Right lobe of liver (tissue), 6 donors: ENCODE measurements around the gene TSSK2. TPM values are rescaled to one million over a fixed set of nuclear protein-coding genes. Genes with fewer than 3 reads are reported as not detected.
A peak's percentile ranks its signal among the peaks of the same experiment; 100 is the strongest.
"Not testable (repeated sequence)": the region's sequence is repeated elsewhere in the genome, so short reads cannot be mapped to it uniquely, and the experiment has no call there.

Experiments
- ATAC-seq, 4 donors: fragments of 200-7000 bp; cut with Tn5 transposase; one replicate each; pipeline ENCODE4 v1.9.1; 2020; ENCODE audit warnings: mild to moderate bottlenecking in 4 of 4, moderate library complexity in 4 of 4
- DNase-seq, 3 donors: peaks; one replicate each; pipeline ENCODE4 v3.0.0-alpha.2; 2020
- H3K27ac ChIP-seq, 3 donors: fragments of 200-600 bp; one replicate each; pipeline ENCODE4 v1.8.0; 2022
- H3K27me3 ChIP-seq, 2 donors: fragments of 200-600 bp; one replicate each; pipeline ENCODE4 v1.8.0; 2022
- H3K36me3 ChIP-seq, 4 donors: fragments of 200-600 bp; sonication (generic) in 1 of 4; one replicate each; pipeline versions ENCODE4 v1.5.1 to v1.8.0; 2017 to 2022; ENCODE audit warnings: control low read depth in 1 of 4
- H3K4me1 ChIP-seq, 4 donors: fragments of 200-600 bp; sonication (generic) in 1 of 4; one replicate each; pipeline versions ENCODE4 v1.5.1 to v1.8.0; 2017 to 2022; ENCODE audit warnings: control low read depth in 1 of 4
- H3K4me3 ChIP-seq, 3 donors: fragments of 200-600 bp; one replicate each; pipeline ENCODE4 v1.8.0; 2022
- H3K9me3 ChIP-seq, 4 donors: fragments of 200-600 bp; sonication (generic) in 1 of 4; one replicate each; pipeline versions ENCODE4 v1.5.1 to v1.8.0; 2017 to 2022; ENCODE audit warnings: control low read depth in 1 of 4
- POLR2A ChIP-seq: fragments of 450-650 bp; IDR thresholded peaks from one replicate; pipeline ENCODE4 v1.6.1; 2017; ENCODE audit warnings: antibody characterized with exemption, mild to moderate bottlenecking
- WGBS: methylation state at CpG from one replicate; pipeline ENCODE4 v1.1.6; 2018; ENCODE audit warnings: low coverage, low lambda C conversion rate; ENCODE audit not compliant: insufficient coverage; ENCODE audit errors: missing lambda C conversion rate; 5-methylcytosine and 5-hydroxymethylcytosine counted together
- intact Hi-C, 2 donors: fragments of 100-400 bp; cut with DNase I; formaldehyde crosslinking; loops; one replicate each; pipeline versions ENCODE4 v1.11.2 to v1.14.1; 2022
- long read RNA-seq: library from polyadenylated mRNA; unstranded; transcript quantifications from one replicate; pipeline ENCODE4 v2.0.0, GENCODE V29; 2019
- total RNA-seq, 6 experiments: library from RNA; depleted of rRNA in 2 of 6; stranded (reverse); fragments of >200 nt in 2 of 6; fragmentation: NEBNext Ultra II Directional in 3 of 6; extraction: Animal tissue kit (Norgen Biotek cat#: 25700) in 3 of 6; gene quantifications; one replicate each; pipeline versions ENCODE4 v1.1.0 to v1.2.4, GENCODE V29; 2016 to 2023
- TF ChIP-seq, protein P1 (sequence below), 4 donors: fragments of 200-600 bp in 3 of 4; fragments of 450-650 bp in 1 of 4; IDR thresholded peaks; one replicate each; pipeline versions ENCODE4 v1.5.1 to v1.8.0; 2016 to 2022; ENCODE audit warnings: antibody characterized with exemption in 4 of 4, mild to moderate bottlenecking in 2 of 4
- donor health status: DM: no; HTN: yes; CAD: no.
- donor health status: DM: no; HTN: no; CAD: no.
- donor health status: DM: no; HTN: no; CAD: no.
- donor health status: DM: no; HTN: yes; CAD: no.
- donor health status: DM: no; HTN: yes; CAD: no.

The TSSK2 gene
- not detected for total RNA-seq
- long read RNA-seq = 0 reads

DNA sequence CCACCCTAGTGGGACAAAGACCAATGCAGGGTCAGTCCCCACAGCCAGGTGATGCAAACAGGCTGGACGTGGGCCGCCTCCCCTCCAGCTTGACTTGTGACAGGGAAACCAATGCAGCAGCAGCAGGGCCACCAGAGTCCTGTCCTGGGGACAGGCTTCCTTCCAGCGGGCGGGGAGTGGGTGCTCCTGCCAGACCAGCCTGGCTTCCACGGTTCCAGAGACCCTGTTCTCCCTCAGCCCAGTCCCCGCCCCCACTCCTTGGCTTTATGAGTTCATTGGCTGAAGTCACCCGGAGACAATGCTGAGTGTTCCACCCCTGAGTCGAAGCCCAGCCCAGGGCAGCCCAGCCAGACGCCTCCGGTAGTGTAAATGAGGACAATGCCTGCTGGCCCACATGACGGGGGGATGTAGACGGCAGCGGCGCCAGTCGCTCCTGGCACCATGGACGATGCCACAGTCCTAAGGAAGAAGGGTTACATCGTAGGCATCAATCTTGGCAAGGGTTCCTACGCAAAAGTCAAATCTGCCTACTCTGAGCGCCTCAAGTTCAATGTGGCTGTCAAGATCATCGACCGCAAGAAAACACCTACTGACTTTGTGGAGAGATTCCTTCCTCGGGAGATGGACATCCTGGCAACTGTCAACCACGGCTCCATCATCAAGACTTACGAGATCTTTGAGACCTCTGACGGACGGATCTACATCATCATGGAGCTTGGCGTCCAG is at the start of gene TSSK2:
Gene TSSK2 (plus strand): TSS at position 350 of the 726 bp plus-strand sequence. CDS start 92 bp downstream, at position 442.
- intact Hi-C loops = no loop called here
- H3K36me3 ChIP-seq = peaks cover 0 to 15% (median 2%) of the 10 kb centered on the region in 4 donors
- no peak for ATAC-seq
- TF ChIP-seq, protein P1, sequence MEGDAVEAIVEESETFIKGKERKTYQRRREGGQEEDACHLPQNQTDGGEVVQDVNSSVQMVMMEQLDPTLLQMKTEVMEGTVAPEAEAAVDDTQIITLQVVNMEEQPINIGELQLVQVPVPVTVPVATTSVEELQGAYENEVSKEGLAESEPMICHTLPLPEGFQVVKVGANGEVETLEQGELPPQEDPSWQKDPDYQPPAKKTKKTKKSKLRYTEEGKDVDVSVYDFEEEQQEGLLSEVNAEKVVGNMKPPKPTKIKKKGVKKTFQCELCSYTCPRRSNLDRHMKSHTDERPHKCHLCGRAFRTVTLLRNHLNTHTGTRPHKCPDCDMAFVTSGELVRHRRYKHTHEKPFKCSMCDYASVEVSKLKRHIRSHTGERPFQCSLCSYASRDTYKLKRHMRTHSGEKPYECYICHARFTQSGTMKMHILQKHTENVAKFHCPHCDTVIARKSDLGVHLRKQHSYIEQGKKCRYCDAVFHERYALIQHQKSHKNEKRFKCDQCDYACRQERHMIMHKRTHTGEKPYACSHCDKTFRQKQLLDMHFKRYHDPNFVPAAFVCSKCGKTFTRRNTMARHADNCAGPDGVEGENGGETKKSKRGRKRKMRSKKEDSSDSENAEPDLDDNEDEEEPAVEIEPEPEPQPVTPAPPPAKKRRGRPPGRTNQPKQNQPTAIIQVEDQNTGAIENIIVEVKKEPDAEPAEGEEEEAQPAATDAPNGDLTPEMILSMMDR (IDR thresholded peaks at IDR 0.05) = no peak
- no peak for TF ChIP-seq POLR2A
- no peaks in the 10 kb centered on the region for H3K27me3 ChIP-seq
- 91% methylated on average over 12 of the region's 27 CpGs for WGBS
- no peaks in the 10 kb centered on the region for H3K4me1 ChIP-seq
- H3K9me3 ChIP-seq = no peaks in the 10 kb centered on the region
- no peak for DNase-seq
- no peak within 1 kb of the TSS for H3K27ac ChIP-seq
- no peak within 1 kb of the TSS for H3K4me3 ChIP-seq

DNA sequence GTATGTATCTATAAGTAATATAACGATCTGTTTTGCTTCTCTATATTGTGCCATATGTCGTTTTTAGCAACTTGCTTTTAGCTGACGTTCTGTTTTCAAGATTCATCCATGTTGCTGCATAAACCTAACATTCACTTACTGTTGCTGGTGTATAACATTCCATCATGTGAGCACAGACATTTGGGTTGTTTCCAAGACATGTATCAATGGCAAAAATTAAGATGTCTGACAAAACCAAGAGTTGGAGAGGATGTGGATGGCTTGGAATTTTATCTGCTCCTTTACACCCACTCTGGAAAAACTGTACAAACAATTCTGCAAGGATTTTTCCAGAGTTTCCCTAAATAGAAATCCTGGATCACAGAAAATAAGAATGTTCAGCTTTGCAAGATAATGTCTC is 49.8 kb upstream of the TSSK2 start:
- no peak for DNase-seq
- no peaks in the 10 kb centered on the region for H3K27me3 ChIP-seq
- WGBS = 81% methylated on average over 3 of the region's 3 CpGs
- no peaks in the 10 kb centered on the region for H3K9me3 ChIP-seq
- TF ChIP-seq POLR2A = no peak
- TF ChIP-seq, protein P1 (IDR thresholded peaks at IDR 0.05) = no peak
- H3K4me3 ChIP-seq = no peak overlapping the region
- peaks cover 0 to 8% (median 3%) of the 10 kb centered on the region in 4 donors for H3K4me1 ChIP-seq
- intact Hi-C loops = no loop called here
- H3K36me3 ChIP-seq = peaks cover 0 to 5% (median 0%) of the 10 kb centered on the region in 4 donors
- ATAC-seq = no peak
- H3K27ac ChIP-seq = no peak overlapping the region

DNA sequence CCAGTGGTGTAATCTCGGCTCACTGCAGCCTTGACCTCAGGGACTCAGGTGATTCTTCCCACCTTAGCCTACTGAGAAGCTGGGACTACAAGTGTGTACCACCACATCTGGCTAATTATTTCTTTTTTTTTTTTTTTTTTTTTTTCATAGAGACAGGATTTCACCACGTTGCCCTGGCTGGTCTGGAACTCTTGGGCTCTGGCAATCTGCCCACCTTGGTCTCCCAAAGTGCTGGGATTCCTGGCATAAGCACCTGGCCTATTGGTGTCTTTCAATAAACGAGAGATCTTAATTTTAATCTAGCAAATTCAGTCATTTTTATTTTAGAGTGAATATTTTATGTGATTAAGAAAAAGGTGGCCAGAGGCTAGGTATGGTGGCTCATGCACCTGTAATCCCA is 49.0 kb upstream of the TSSK2 start:
- peak in 1 of 4 donors; percentile 49 for ATAC-seq
- 40% methylated on average over 3 of the region's 3 CpGs for WGBS
- Histone ChIP-seq H3K4me1 (peaks cover 0 to 6% (median 1%) of the 10 kb centered on the region in 4 donors), H3K4me3 (no peak overlapping the region), H3K27me3 (no peaks in the 10 kb centered on the region), H3K27ac (no peak overlapping the region), H3K9me3 (no peaks in the 10 kb centered on the region), H3K36me3 (peaks cover 0 to 5% (median 0%) of the 10 kb centered on the region in 4 donors)
- TF ChIP-seq POLR2A = no peak
- TF ChIP-seq, protein P1 (IDR thresholded peaks at IDR 0.05) = no peak
- DNase-seq = peak; percentile 38 to 68 (median 60)
- intact Hi-C loops = no loop called here

DNA sequence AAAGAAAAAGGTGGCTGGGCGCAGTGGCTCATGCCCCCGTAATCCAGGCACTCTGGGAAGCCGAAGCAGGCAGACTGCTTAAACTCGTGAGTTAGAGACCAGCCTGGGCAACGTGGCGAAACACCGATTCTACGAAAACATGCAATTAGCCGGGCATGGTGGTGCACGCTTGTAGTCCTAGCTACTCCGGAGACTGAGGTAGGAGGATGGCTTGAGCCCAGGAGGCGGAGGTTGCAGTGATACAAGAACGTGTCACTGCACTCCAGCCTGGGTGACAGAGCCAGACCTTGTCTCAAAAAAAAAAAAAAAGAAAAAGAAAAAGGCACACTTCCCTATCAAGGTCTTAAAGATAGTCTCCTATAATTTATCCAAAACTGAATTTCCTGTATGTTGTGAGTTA is 48.3 kb upstream of the TSSK2 start:
- Histone ChIP-seq H3K36me3 (peaks cover 0 to 5% (median 0%) of the 10 kb centered on the region in 4 donors), H3K4me1 (peaks cover 0 to 6% (median 0%) of the 10 kb centered on the region in 4 donors), H3K4me3 (no peak overlapping the region), H3K9me3 (no peaks in the 10 kb centered on the region), H3K27ac (no peak overlapping the region), H3K27me3 (no peaks in the 10 kb centered on the region)
- ATAC-seq (no peak), DNase-seq (peak in 1 of 3 donors; percentile 36)
- WGBS = 82% methylated on average over 13 of the region's 13 CpGs
- intact Hi-C loops = no loop called here
- no peak for TF ChIP-seq POLR2A

DNA sequence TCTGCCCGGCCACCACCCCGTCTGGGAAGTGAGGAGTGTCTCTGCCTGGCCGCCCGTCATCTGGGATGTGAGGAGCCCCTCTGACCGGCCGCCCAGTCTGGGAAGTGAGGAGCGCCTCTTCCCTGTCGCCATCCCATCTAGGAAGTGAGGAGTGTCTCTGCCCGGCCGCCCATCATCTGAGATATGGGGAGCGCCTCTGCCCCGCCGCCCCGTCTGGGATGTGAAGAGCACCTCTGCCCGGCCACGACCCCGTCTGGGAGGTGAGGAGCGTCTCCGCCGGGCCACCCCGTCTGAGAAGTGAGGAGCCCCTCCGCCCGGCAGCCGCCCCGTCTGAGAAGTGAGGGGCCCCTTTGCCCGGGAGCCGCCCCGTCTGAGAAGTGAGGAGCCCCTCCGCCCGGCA is 47.0 kb upstream of the TSSK2 start:
- H3K4me1 ChIP-seq, H3K27ac ChIP-seq, intact Hi-C loops, H3K4me3 ChIP-seq, ATAC-seq, H3K27me3 ChIP-seq, H3K9me3 ChIP-seq: not testable (repeated sequence)
- H3K36me3 ChIP-seq = peaks cover 0 to 14% (median 0%) of the 10 kb centered on the region in 4 donors
- no CpG with 5 or more reads among the region's 30 CpGs for WGBS
- peak in 1 of 3 donors; percentile 45 for DNase-seq

DNA sequence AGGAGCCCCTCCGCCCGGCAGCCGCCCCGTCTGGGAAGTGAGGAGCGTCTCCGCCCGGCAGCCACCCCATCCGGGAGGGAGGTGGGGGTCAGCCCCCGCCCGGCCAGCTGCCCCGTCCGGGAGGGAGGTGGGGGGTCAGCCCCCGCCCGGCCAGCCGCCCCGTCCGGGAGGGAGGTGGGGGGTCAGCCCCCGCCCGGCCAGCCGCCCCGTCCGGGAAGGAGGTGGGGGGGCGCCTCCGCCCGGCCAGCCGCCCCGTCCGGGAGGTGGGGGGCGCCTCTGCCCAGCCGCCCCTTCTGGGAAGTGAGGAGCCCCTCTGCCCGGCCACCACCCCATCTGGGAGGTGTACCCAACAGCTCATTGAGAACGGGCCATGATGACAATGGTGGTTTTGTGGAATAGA is 46.5 kb upstream of the TSSK2 start:
- H3K4me1 ChIP-seq, DNase-seq, intact Hi-C loops, H3K4me3 ChIP-seq, H3K27me3 ChIP-seq, H3K9me3 ChIP-seq, ATAC-seq, H3K27ac ChIP-seq: not testable (repeated sequence)
- no CpG with 5 or more reads among the region's 32 CpGs for WGBS
- H3K36me3 ChIP-seq = peaks cover 0 to 14% (median 0%) of the 10 kb centered on the region in 4 donors
